Right ventricle myocardium superior (tissue), 1 donor: ENCODE results near the gene RTKN2. TPM values are rescaled to one million over a fixed set of nuclear protein-coding genes. Genes with fewer than 3 reads are reported as not detected.
A peak's percentile ranks its signal among the peaks of the same experiment; 100 is the strongest.

Experiments used
- ATAC-seq: fragments of 200-7000 bp; cut with Tn5 transposase; one replicate; pipeline ENCODE4 v1.9.1; 2020; ENCODE audit warnings: mild to moderate bottlenecking; ENCODE audit not compliant: poor library complexity
- DNase-seq: peaks from one replicate; pipeline ENCODE4 v3.0.0-alpha.2; 2020
- intact Hi-C: fragments of 100-400 bp; cut with DNase I; formaldehyde crosslinking; loops from one replicate; pipeline ENCODE4 v1.11.2; 2022
- total RNA-seq: library from RNA; stranded (reverse); fragmentation: NEBNext Ultra II Directional; extraction: Animal tissue kit (Norgen Biotek cat#: 25700); gene quantifications from one replicate; pipeline ENCODE4 v1.2.1, GENCODE V29; 2021
- donor health status: DM: no; HTN: yes; CAD: no; lungs with severe emphysema.

The RTKN2 gene
- total RNA-seq, 1 donor from 2014 or later = not detected

GRCh38 chr10:62237506-62237905 lies 31.1 kb downstream of the RTKN2 start:
- intact Hi-C loops = no loop called here
- ATAC-seq = no peak
- no peak for DNase-seq

GRCh38 chr10:62234077-62234605 lies 34.5 kb downstream of the RTKN2 start:
- intact Hi-C loops = no loop called here
- no peak for ATAC-seq
- DNase-seq = no peak

GRCh38 chr10:62233356-62234076 lies 35.1 kb downstream of the RTKN2 start:
- DNase-seq = no peak
- intact Hi-C loops = no loop called here
- ATAC-seq = no peak

GRCh38 chr10:62231805-62232204 lies 36.8 kb downstream of the RTKN2 start:
- DNase-seq = no peak
- no peak for ATAC-seq
- intact Hi-C loops = no loop called here

- ATAC-seq (no peak), DNase-seq (no peak)
- intact Hi-C loops = no loop called here
These were observed 37.3 kb downstream of the RTKN2 start for GRCh38 chr10:62231371-62231770.

- ATAC-seq (no peak), DNase-seq (no peak)
- intact Hi-C loops = no loop called here
These were observed 38.1 kb downstream of the RTKN2 start for GRCh38 chr10:62230344-62231121.

- intact Hi-C loops = no loop called here
- no peak for ATAC-seq
These were observed 43.3 kb downstream of the RTKN2 start for GRCh38 chr10:62225362-62225761.

GRCh38 chr10:62224606-62225005 lies 44.0 kb downstream of the RTKN2 start:
- DNase-seq (no peak), ATAC-seq (no peak)
- intact Hi-C loops = no loop called here

More at GRCh38 chr10:62225362-62225761, 43.3 kb downstream of the RTKN2 start:
- DNase-seq = no peak

GRCh38 chr10:62217683-62218082 lies 51.0 kb downstream of the RTKN2 start:
- ATAC-seq (peak; percentile 85), DNase-seq (no peak)
- intact Hi-C loops = no loop called here

GRCh38 chr10:62214364-62214874 lies 54.2 kb downstream of the RTKN2 start:
- no peak for DNase-seq

GRCh38 chr10:62205750-62206399 lies 62.8 kb downstream of the RTKN2 start:
- no peak for DNase-seq
- intact Hi-C loops = no loop called here

More at GRCh38 chr10:62214364-62214874, 54.2 kb downstream of the RTKN2 start:
- ATAC-seq = no peak
- intact Hi-C loops = no loop called here

GRCh38 chr10:62199584-62199983 lies 69.1 kb downstream of the RTKN2 start:
- ATAC-seq (no peak), DNase-seq (no peak)
- intact Hi-C loops = no loop called here

More at GRCh38 chr10:62205750-62206399, 62.8 kb downstream of the RTKN2 start:
- no peak for ATAC-seq

- ATAC-seq (no peak), DNase-seq (no peak)
- intact Hi-C loops = no loop called here
These were observed 72.1 kb downstream of the RTKN2 start for GRCh38 chr10:62196528-62196927.

GRCh38 chr10:62195675-62195926 lies 73.0 kb downstream of the RTKN2 start:
- intact Hi-C loops = no loop called here
- ATAC-seq = no peak
- no peak for DNase-seq

GRCh38 chr10:62194924-62195674 lies 73.5 kb downstream of the RTKN2 start:
- intact Hi-C loops = no loop called here
- no peak for DNase-seq
- ATAC-seq = no peak

GRCh38 chr10:62193479-62193878 lies 75.2 kb downstream of the RTKN2 start:
- intact Hi-C loops = no loop called here
- DNase-seq (no peak), ATAC-seq (no peak)

GRCh38 chr10:62189131-62189530 lies 79.5 kb downstream of the RTKN2 start:
- intact Hi-C loops = no loop called here

GRCh38 chr10:62188021-62188616 lies 80.5 kb downstream of the RTKN2 start:
- ATAC-seq = no peak
- intact Hi-C loops = no loop called here
- DNase-seq = no peak

More at GRCh38 chr10:62189131-62189530, 79.5 kb downstream of the RTKN2 start:
- DNase-seq = no peak
- no peak for ATAC-seq
